ENCODE results near the gene ZNF385A. TPM values are rescaled to one million over a fixed set of nuclear protein-coding genes. Genes with fewer than 3 reads are reported as not detected.

ZNF385A gene
- total and polyA plus RNA-seq, 9 of the 15 experiments (the other 6 are each of a cell fraction or from before 2014, with no cell fraction given) = 1.0 to 111 (median 7.7) TPM

GRCh38 chr12:54358945-54359761 lies 25.4 kb downstream of the ZNF385A start (continued):
- TF ChIP-seq KDM4B (IDR thresholded peaks at IDR 0.05; ENCODE audit: borderline replicate concordance in 2 of 2, low read depth in 1 of 2) (peak in 1 of 2 experiments; percentile 99; a peak in 2 of 4 replicates), CC2D1A (IDR thresholded peaks at IDR 0.05) (peak; percentile 97), ZNF143 (CRISPR knock-in tag; IDR thresholded peaks at IDR 0.05) (no peak), MGA (IDR thresholded peaks at IDR 0.05) (peak; percentile 91; the same call in 1 of the 2 replicates), BRF1 (IDR thresholded peaks at IDR 0.05; ENCODE audit: borderline replicate concordance, extremely low read depth, insufficient read length) (no peak), ZNF584 (CRISPR knock-in tag; IDR thresholded peaks at IDR 0.05; ENCODE audit: low read depth) (peak; percentile 22; the same call in 1 of the 2 replicates), ZNF134 (CRISPR knock-in tag; conservative IDR thresholded peaks at IDR 0.05) (no peak), SRSF9 (IDR thresholded peaks at IDR 0.05; ENCODE audit: borderline replicate concordance, low read depth, low read length) (no peak), RFX5 (IDR thresholded peaks at IDR 0.05; ENCODE audit: low read depth, low read length) (peak; percentile 56; the same call in 1 of the 2 replicates), ZFP30 (CRISPR knock-in tag; IDR thresholded peaks at IDR 0.05; ENCODE audit: borderline replicate concordance) (no peak), EWSR1 (IDR thresholded peaks at IDR 0.05; ENCODE audit: borderline replicate concordance, low read depth, partially characterized antibody) (no peak), TRIM25 (IDR thresholded peaks at IDR 0.05; ENCODE audit: borderline replicate concordance) (peak; percentile 54; the same call in 1 of the 2 replicates), ZNF347 (CRISPR knock-in tag; IDR thresholded peaks at IDR 0.05; ENCODE audit: low read depth) (no peak)
